CD8-positive, alpha-beta memory T cell (primary cell): ENCODE results near the gene SLC2A5. TPM values are rescaled to one million over a fixed set of nuclear protein-coding genes. Genes with fewer than 3 reads are reported as not detected.
A peak's percentile ranks its signal among the peaks of the same experiment; 100 is the strongest.

Experiments
- CTCF ChIA-PET: fragments of 350-600 bp; sonication (Branson Sonifier 250); formaldehyde crosslinking; loops from one replicate; lab custom pipeline; 2021; ENCODE audit warnings: antibody characterized with exemption; lab: Charles Lee
- POLR2A ChIA-PET: fragments of 350-600 bp; sonication (Branson Sonifier 250); formaldehyde crosslinking; loops from one replicate; lab custom pipeline; 2021; ENCODE audit warnings: antibody characterized with exemption; lab: Charles Lee
- DNase-seq, 5 donors: peaks; one replicate each; pipeline versions ENCODE4 v3.0.0 to v3.0.0-alpha.2; 2020 to 2022; ENCODE audit warnings: mixed read lengths in 1 of 5
- H3K27ac ChIP-seq: one replicate; pipeline ENCODE4 v1.7.0; 2013; ENCODE audit warnings: low read depth, mild to moderate bottlenecking, low read length, moderate library complexity
- H3K27me3 ChIP-seq: 2 replicates; pipeline ENCODE4 v1.7.0; 2013; ENCODE audit warnings: low read length, mild to moderate bottlenecking; ENCODE audit not compliant: insufficient read depth, poor library complexity, severe bottlenecking
- H3K36me3 ChIP-seq: 2 replicates; pipeline ENCODE4 v1.7.0; 2013; ENCODE audit warnings: mild to moderate bottlenecking, low read length, moderate library complexity; ENCODE audit not compliant: insufficient read depth
- H3K4me1 ChIP-seq: 2 replicates; pipeline ENCODE4 v1.7.0; 2013; ENCODE audit warnings: mild to moderate bottlenecking, low read length, moderate library complexity; ENCODE audit not compliant: insufficient read depth
- H3K4me3 ChIP-seq: 2 replicates; pipeline ENCODE4 v1.7.0; 2013; ENCODE audit warnings: mild to moderate bottlenecking, low read length
- H3K9me3 ChIP-seq: 2 replicates; pipeline ENCODE4 v1.7.0; 2013; ENCODE audit warnings: mild to moderate bottlenecking, low read length
- H3K27ac Mint-ChIP-seq, 8 donors: one replicate each; pipeline ENCODE4 v1.8.0; 2020 to 2021; ENCODE audit warnings: mixed read lengths in 8 of 8, mild to moderate bottlenecking in 6 of 8, inconsistent platforms in 3 of 8, moderate library complexity in 3 of 8
- H3K27me3 Mint-ChIP-seq, 2 donors: one replicate each; pipeline ENCODE4 v1.8.0; 2020 to 2021; ENCODE audit warnings: mixed read lengths in 2 of 2, mild to moderate bottlenecking in 1 of 2, moderate library complexity in 1 of 2
- H3K36me3 Mint-ChIP-seq, 3 donors: one replicate each; pipeline ENCODE4 v1.8.0; 2020 to 2021; ENCODE audit warnings: mixed read lengths in 3 of 3, inconsistent platforms in 1 of 3, mild to moderate bottlenecking in 1 of 3
- H3K4me1 Mint-ChIP-seq, 3 donors: one replicate each; pipeline ENCODE4 v1.8.0; 2020 to 2021; ENCODE audit warnings: mixed read lengths in 3 of 3, inconsistent platforms in 1 of 3, mild to moderate bottlenecking in 1 of 3
- H3K4me3 Mint-ChIP-seq, 7 donors: one replicate each; pipeline ENCODE4 v1.8.0; 2020 to 2021; ENCODE audit warnings: mixed read lengths in 7 of 7, mild to moderate bottlenecking in 6 of 7, moderate library complexity in 4 of 7, inconsistent platforms in 2 of 7
- H3K9me3 Mint-ChIP-seq, 5 donors: one replicate each; pipeline ENCODE4 v1.8.0; 2020 to 2022; ENCODE audit warnings: mixed read lengths in 5 of 5, mild to moderate bottlenecking in 3 of 5, moderate library complexity in 2 of 5, inconsistent platforms in 1 of 5
- polyA plus RNA-seq: library from polyadenylated mRNA; unstranded; fragments of 300-500 nt; fragmentation: Illumina TruSeq; gene quantifications from one replicate; pipeline ENCODE4 v1.2.3, GENCODE V29; 2021
- total RNA-seq, 2 experiments: library from RNA; stranded (reverse); gene quantifications; one replicate each; pipeline ENCODE4 v1.2.3, GENCODE V29; 2021

The SLC2A5 gene
- total and polyA plus RNA-seq, 3 experiments from 2014 or later, result not detected

GRCh38 chr1:9108056-9108665 is 38.7 kb upstream of the SLC2A5 start:
- CTCF ChIA-PET, result interaction anchor here (4.2 kb wide), 1 partner anchor 13 kb away, joined by 21 read pairs; no protein-coding TSS in a partner anchor
- Histone ChIP-seq H3K9me3 (no peaks in the 10 kb centered on the region), H3K36me3 (no peaks in the 10 kb centered on the region), H3K27me3 (no peaks in the 10 kb centered on the region), H3K4me3 (no peak overlapping the region), H3K4me1 (no peaks in the 10 kb centered on the region), H3K27ac (no peak overlapping the region)
- no peaks in the 10 kb centered on the region for H3K9me3 Mint-ChIP-seq
- H3K27ac Mint-ChIP-seq, result no peak overlapping the region
- no peak overlapping the region for H3K4me3 Mint-ChIP-seq
- no peak for DNase-seq
- H3K36me3 Mint-ChIP-seq, result peaks cover 0 to 34% (median 7%) of the 10 kb centered on the region in 3 donors
- H3K27me3 Mint-ChIP-seq, result no peaks in the 10 kb centered on the region
- no peaks in the 10 kb centered on the region for H3K4me1 Mint-ChIP-seq
- POLR2A ChIA-PET, result no interaction called here

GRCh38 chr1:9107136-9107535 is 37.7 kb upstream of the SLC2A5 start:
- Histone ChIP-seq H3K36me3 (no peaks in the 10 kb centered on the region), H3K9me3 (no peaks in the 10 kb centered on the region), H3K4me3 (no peak overlapping the region), H3K27ac (no peak overlapping the region), H3K27me3 (no peaks in the 10 kb centered on the region), H3K4me1 (no peaks in the 10 kb centered on the region)
- DNase-seq, result no peak
- peaks cover 0 to 40% (median 10%) of the 10 kb centered on the region in 3 donors for H3K36me3 Mint-ChIP-seq
- H3K27me3 Mint-ChIP-seq, result no peaks in the 10 kb centered on the region
- H3K9me3 Mint-ChIP-seq, result no peaks in the 10 kb centered on the region
- no peak overlapping the region for H3K27ac Mint-ChIP-seq
- H3K4me3 Mint-ChIP-seq, result no peak overlapping the region
- no peaks in the 10 kb centered on the region for H3K4me1 Mint-ChIP-seq
- ChIA-PET POLR2A (no interaction called here), CTCF (interaction anchor here (0.9 kb wide), 1 partner anchor 384 kb away, joined by 3 read pairs; no protein-coding TSS in a partner anchor)

- Histone ChIP-seq H3K9me3 (no peaks in the 10 kb centered on the region), H3K4me1 (no peaks in the 10 kb centered on the region), H3K27me3 (no peaks in the 10 kb centered on the region), H3K36me3 (no peaks in the 10 kb centered on the region), H3K4me3 (no peak overlapping the region), H3K27ac (no peak overlapping the region)
- Mint-ChIP-seq H3K4me1 (no peaks in the 10 kb centered on the region), H3K9me3 (no peaks in the 10 kb centered on the region), H3K36me3 (peaks cover 0 to 42% (median 10%) of the 10 kb centered on the region in 3 donors), H3K27me3 (no peaks in the 10 kb centered on the region), H3K27ac (no peak overlapping the region), H3K4me3 (no peak overlapping the region)
- POLR2A ChIA-PET, result no interaction called here
- CTCF ChIA-PET, result no interaction called here
- no peak for DNase-seq
Measured at GRCh38 chr1:9106286-9106685, 36.9 kb upstream of the SLC2A5 start.

- no peak overlapping the region for H3K27ac ChIP-seq
- no peaks in the 10 kb centered on the region for H3K27me3 Mint-ChIP-seq
- H3K4me3 Mint-ChIP-seq, result no peak overlapping the region
- peak overlapping the region in 1 of 8 donors; percentile 42 for H3K27ac Mint-ChIP-seq
- no peaks in the 10 kb centered on the region for H3K36me3 ChIP-seq
- DNase-seq, result no peak
- H3K4me1 Mint-ChIP-seq, result no peaks in the 10 kb centered on the region
- POLR2A ChIA-PET, result no interaction called here
- no peaks in the 10 kb centered on the region for H3K9me3 Mint-ChIP-seq
- CTCF ChIA-PET, result no interaction called here
- H3K27me3 ChIP-seq, result no peaks in the 10 kb centered on the region
- no peaks in the 10 kb centered on the region for H3K4me1 ChIP-seq
- H3K4me3 ChIP-seq, result no peak overlapping the region
- H3K36me3 Mint-ChIP-seq, result peaks cover 0 to 42% (median 10%) of the 10 kb centered on the region in 3 donors
- no peaks in the 10 kb centered on the region for H3K9me3 ChIP-seq
Measured at GRCh38 chr1:9105336-9105867, 36.0 kb upstream of the SLC2A5 start.

GRCh38 chr1:9101510-9102146 is 32.2 kb upstream of the SLC2A5 start:
- Mint-ChIP-seq H3K27ac (no peak overlapping the region), H3K4me1 (no peaks in the 10 kb centered on the region), H3K9me3 (no peaks in the 10 kb centered on the region), H3K4me3 (no peak overlapping the region), H3K36me3 (peaks cover 3 to 35% (median 6%) of the 10 kb centered on the region in 3 donors), H3K27me3 (no peaks in the 10 kb centered on the region)
- DNase-seq, result no peak
- H3K4me1 ChIP-seq, result no peaks in the 10 kb centered on the region
- no peaks in the 10 kb centered on the region for H3K36me3 ChIP-seq
- CTCF ChIA-PET, result interaction anchor here (1.1 to 2.2 kb wide), 2 partner anchors 9 kb away, joined by 3 to 6 read pairs; no protein-coding TSS in a partner anchor
- H3K27ac ChIP-seq, result no peak overlapping the region
- POLR2A ChIA-PET, result no interaction called here
- H3K4me3 ChIP-seq, result no peak overlapping the region
- H3K27me3 ChIP-seq, result no peaks in the 10 kb centered on the region
- no peaks in the 10 kb centered on the region for H3K9me3 ChIP-seq

GRCh38 chr1:9100471-9101043 is 31.1 kb upstream of the SLC2A5 start:
- no peaks in the 10 kb centered on the region for H3K9me3 ChIP-seq
- Mint-ChIP-seq H3K27me3 (peaks cover 0 to 1% of the 10 kb centered on the region in 2 donors), H3K27ac (no peak overlapping the region), H3K4me1 (no peaks in the 10 kb centered on the region), H3K4me3 (no peak overlapping the region), H3K36me3 (peaks cover 3 to 28% (median 3%) of the 10 kb centered on the region in 3 donors), H3K9me3 (no peaks in the 10 kb centered on the region)
- no peaks in the 10 kb centered on the region for H3K27me3 ChIP-seq
- POLR2A ChIA-PET, result no interaction called here
- H3K27ac ChIP-seq, result no peak overlapping the region
- CTCF ChIA-PET, result no interaction called here
- no peak overlapping the region for H3K4me3 ChIP-seq
- no peaks in the 10 kb centered on the region for H3K36me3 ChIP-seq
- H3K4me1 ChIP-seq, result no peaks in the 10 kb centered on the region
- DNase-seq, result no peak

GRCh38 chr1:9099555-9099954 is 30.1 kb upstream of the SLC2A5 start:
- Mint-ChIP-seq H3K27me3 (peaks cover 1 to 3% of the 10 kb centered on the region in 2 donors), H3K36me3 (peaks cover 3 to 22% (median 3%) of the 10 kb centered on the region in 3 donors)
- POLR2A ChIA-PET, result no interaction called here

More at GRCh38 chr1:9099555-9099954, 30.1 kb upstream of the SLC2A5 start:
- Histone ChIP-seq H3K27ac (no peak overlapping the region), H3K27me3 (no peaks in the 10 kb centered on the region), H3K36me3 (no peaks in the 10 kb centered on the region), H3K4me3 (no peak overlapping the region), H3K9me3 (no peaks in the 10 kb centered on the region), H3K4me1 (no peaks in the 10 kb centered on the region)
- CTCF ChIA-PET, result no interaction called here
- H3K9me3 Mint-ChIP-seq, result no peaks in the 10 kb centered on the region
- H3K27ac Mint-ChIP-seq, result peak overlapping the region in 1 of 8 donors; percentile 27
- no peak overlapping the region for H3K4me3 Mint-ChIP-seq
- no peaks in the 10 kb centered on the region for H3K4me1 Mint-ChIP-seq
- no peak for DNase-seq
